Erythroblast (primary cell): ENCODE measurements around the gene PPFIA2.

Experiments
- GATA1 ChIP-seq: IDR thresholded peaks from 2 replicates; pipeline ENCODE4 v1.6.1; 2011; ENCODE audit warnings: low read depth, mild to moderate bottlenecking, control low read depth, low read length, moderate library complexity
- POLR2A ChIP-seq: IDR thresholded peaks from 2 replicates; pipeline ENCODE4 v1.6.1; 2011; ENCODE audit warnings: mild to moderate bottlenecking, low read length

DNA sequence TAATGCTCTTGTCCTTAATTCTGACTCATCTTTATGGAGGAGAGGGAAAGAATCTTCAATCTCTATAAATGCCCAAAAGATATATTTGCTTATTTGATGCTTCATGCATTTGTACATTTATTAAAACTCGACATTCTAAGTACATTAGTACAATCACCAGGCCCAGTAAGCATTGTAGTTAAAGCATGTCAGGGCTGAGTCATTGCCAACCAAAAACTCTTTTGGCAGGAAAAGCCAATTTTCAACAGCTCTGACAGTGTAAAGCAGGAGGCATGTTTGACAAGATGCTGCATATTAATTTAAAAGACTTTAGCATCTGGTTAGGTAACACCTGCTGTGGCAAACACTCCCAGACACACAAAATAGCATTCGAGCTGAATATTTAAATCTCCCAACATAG lies 290.9 kb downstream of the PPFIA2 start:
- no peak for TF ChIP-seq POLR2A
- TF ChIP-seq GATA1 = no peak
